Measurements from ENCODE around the gene TTI1.

Gene TTI1

GRCh38 chr20:38079353-38079752 is 46.1 kb upstream of the TTI1 start (continued):
- no peak for TF ChIP-seq PATZ1 (CRISPR knock-in tag; IDR thresholded peaks at IDR 0.05; ENCODE audit: borderline replicate concordance)
- TF ChIP-seq ZFP3 (CRISPR knock-in tag; IDR thresholded peaks at IDR 0.05), result no peak
- TF ChIP-seq, protein P1, sequence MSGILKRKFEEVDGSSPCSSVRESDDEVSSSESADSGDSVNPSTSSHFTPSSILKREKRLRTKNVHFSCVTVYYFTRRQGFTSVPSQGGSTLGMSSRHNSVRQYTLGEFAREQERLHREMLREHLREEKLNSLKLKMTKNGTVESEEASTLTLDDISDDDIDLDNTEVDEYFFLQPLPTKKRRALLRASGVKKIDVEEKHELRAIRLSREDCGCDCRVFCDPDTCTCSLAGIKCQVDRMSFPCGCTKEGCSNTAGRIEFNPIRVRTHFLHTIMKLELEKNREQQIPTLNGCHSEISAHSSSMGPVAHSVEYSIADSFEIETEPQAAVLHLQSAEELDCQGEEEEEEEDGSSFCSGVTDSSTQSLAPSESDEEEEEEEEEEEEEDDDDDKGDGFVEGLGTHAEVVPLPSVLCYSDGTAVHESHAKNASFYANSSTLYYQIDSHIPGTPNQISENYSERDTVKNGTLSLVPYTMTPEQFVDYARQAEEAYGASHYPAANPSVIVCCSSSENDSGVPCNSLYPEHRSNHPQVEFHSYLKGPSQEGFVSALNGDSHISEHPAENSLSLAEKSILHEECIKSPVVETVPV (CRISPR knock-in tag; IDR thresholded peaks at IDR 0.05), result no peak
- no peak for TF ChIP-seq GLIS3 (CRISPR knock-in tag; IDR thresholded peaks at IDR 0.05)
- TF ChIP-seq ESRRG (CRISPR knock-in tag; IDR thresholded peaks at IDR 0.05), result no peak
- TF ChIP-seq SNAI2 (CRISPR knock-in tag; IDR thresholded peaks at IDR 0.05), result no peak
- no peak for TF ChIP-seq PPARA (CRISPR knock-in tag; IDR thresholded peaks at IDR 0.05; ENCODE audit: borderline replicate concordance)
- TF ChIP-seq CSDC2 (CRISPR knock-in tag; IDR thresholded peaks at IDR 0.05), result no peak
- TF ChIP-seq ZNF8 (CRISPR knock-in tag; IDR thresholded peaks at IDR 0.05), result no peak

DNA sequence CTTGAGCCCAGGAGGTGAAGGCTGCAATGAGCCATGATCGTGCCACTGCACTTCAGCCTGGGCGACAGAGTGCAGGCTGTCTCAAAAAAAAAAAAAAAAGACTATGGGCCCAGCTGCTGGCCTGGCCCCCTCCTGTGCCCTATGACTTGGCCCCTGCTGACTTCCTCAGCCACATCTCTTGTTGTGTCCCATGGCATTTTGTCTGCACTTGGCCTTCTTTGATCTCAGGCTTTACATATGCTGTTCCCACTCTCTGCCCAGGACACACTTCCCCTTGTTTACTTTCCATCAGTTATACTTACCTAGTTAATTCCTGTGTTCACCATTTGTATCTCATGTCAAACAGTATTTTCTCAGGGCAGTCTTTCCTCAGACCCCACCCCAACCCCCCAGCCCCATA is 44.8 kb upstream of the TTI1 start:
- no peak for ATAC-seq
- TF ChIP-seq ISL1 (CRISPR knock-in tag; IDR thresholded peaks at IDR 0.05) (no peak), OSR1 (CRISPR knock-in tag; IDR thresholded peaks at IDR 0.05) (no peak)

- TF ChIP-seq OSR1 (CRISPR knock-in tag; IDR thresholded peaks at IDR 0.05) (no peak), TSHZ2 (CRISPR knock-in tag; IDR thresholded peaks at IDR 0.05) (no peak), ZC3H10 (CRISPR knock-in tag; IDR thresholded peaks at IDR 0.05) (no peak), TCF4 (CRISPR knock-in tag; IDR thresholded peaks at IDR 0.05; ENCODE audit: borderline replicate concordance) (no peak), GLIS3 (CRISPR knock-in tag; IDR thresholded peaks at IDR 0.05) (no peak), ZFP3 (CRISPR knock-in tag; IDR thresholded peaks at IDR 0.05) (no peak), ARNTL (CRISPR knock-in tag; IDR thresholded peaks at IDR 0.05; ENCODE audit: borderline replicate concordance, low read depth) (no peak), RARB (CRISPR knock-in tag; IDR thresholded peaks at IDR 0.05) (no peak), PATZ1 (CRISPR knock-in tag; IDR thresholded peaks at IDR 0.05; ENCODE audit: borderline replicate concordance) (no peak), CREB5 (CRISPR knock-in tag; IDR thresholded peaks at IDR 0.05; ENCODE audit: low read depth) (no peak), CSDC2 (CRISPR knock-in tag; IDR thresholded peaks at IDR 0.05) (no peak), PPARA (CRISPR knock-in tag; IDR thresholded peaks at IDR 0.05; ENCODE audit: borderline replicate concordance) (no peak), ZNF565 (CRISPR knock-in tag; conservative IDR thresholded peaks at IDR 0.05; ENCODE audit: low read depth) (no peak), TOX (CRISPR knock-in tag; IDR thresholded peaks at IDR 0.05; ENCODE audit: borderline replicate concordance) (no peak), BACH2 (CRISPR knock-in tag; IDR thresholded peaks at IDR 0.05; ENCODE audit: borderline replicate concordance) (no peak), ZNF8 (CRISPR knock-in tag; IDR thresholded peaks at IDR 0.05) (no peak), ISL1 (CRISPR knock-in tag; IDR thresholded peaks at IDR 0.05) (no peak), ZNF70 (CRISPR knock-in tag; IDR thresholded peaks at IDR 0.05) (no peak)
Observed at GRCh38 chr20:38076548-38076947, 43.3 kb upstream of the TTI1 start.

More at GRCh38 chr20:38076548-38076947, 43.3 kb upstream of the TTI1 start:
- no peak for ATAC-seq
